ENCODE measurements around the gene MED27.

MED27 gene

GRCh38 chr9:132040808-132041207 is 38.9 kb downstream of the MED27 start:
- no peak for DNase-seq

GRCh38 chr9:132040246-132040645 is 39.4 kb downstream of the MED27 start:
- no peak for DNase-seq

GRCh38 chr9:132039284-132039683 is 40.4 kb downstream of the MED27 start:
- no peak for DNase-seq

- DNase-seq, result no peak
Observed at GRCh38 chr9:132037458-132037857, 42.2 kb downstream of the MED27 start.

GRCh38 chr9:132036521-132036920 is 43.1 kb downstream of the MED27 start:
- DNase-seq, result no peak

- no peak for DNase-seq
Observed at GRCh38 chr9:132035679-132036078, 44.0 kb downstream of the MED27 start.

- no peak for DNase-seq
Observed at GRCh38 chr9:132032238-132032950, 47.3 kb downstream of the MED27 start.

GRCh38 chr9:132031467-132032237 is 48.0 kb downstream of the MED27 start:
- no peak for DNase-seq

- no peak for DNase-seq
Observed at GRCh38 chr9:132030626-132031325, 48.9 kb downstream of the MED27 start.

- DNase-seq, result no peak
Observed at GRCh38 chr9:132027752-132028663, 51.7 kb downstream of the MED27 start.

- no peak for DNase-seq
Observed at GRCh38 chr9:132026932-132027585, 52.6 kb downstream of the MED27 start.

GRCh38 chr9:132025766-132026165 is 53.9 kb downstream of the MED27 start:
- DNase-seq, result no peak

GRCh38 chr9:132024589-132024988 is 55.1 kb downstream of the MED27 start:
- DNase-seq, result no peak

GRCh38 chr9:132023419-132024180 is 56.1 kb downstream of the MED27 start:
- no peak for DNase-seq

- DNase-seq, result no peak
Observed at GRCh38 chr9:132020820-132021510, 58.7 kb downstream of the MED27 start.

GRCh38 chr9:132020272-132020671 is 59.4 kb downstream of the MED27 start:
- no peak for DNase-seq

GRCh38 chr9:132019702-132020101 is 60.0 kb downstream of the MED27 start:
- DNase-seq, result no peak

GRCh38 chr9:132018957-132019405 is 60.7 kb downstream of the MED27 start:
- DNase-seq, result no peak

GRCh38 chr9:132016456-132016855 is 63.2 kb downstream of the MED27 start:
- DNase-seq, result no peak

GRCh38 chr9:132015866-132016265 is 63.8 kb downstream of the MED27 start:
- DNase-seq, result no peak
